Hematopoietic multipotent progenitor cell treated with erythropoietin and hydrocortisone succinate and interleukin-3 and kit ligand, for 6 days (in vitro differentiated cells): Measurements from ENCODE around the gene FOXC1.
A peak's percentile ranks its signal among the peaks of the same experiment; 100 is the strongest.

ENCODE experiments used
- DNase-seq: peaks from one replicate; pipeline ENCODE4 v3.0.0-alpha.2; 2015

The FOXC1 gene

GRCh38 chr6:1624851-1625781, 15.4 kb downstream of the FOXC1 start:
- peak; percentile 20 for DNase-seq

DNA sequence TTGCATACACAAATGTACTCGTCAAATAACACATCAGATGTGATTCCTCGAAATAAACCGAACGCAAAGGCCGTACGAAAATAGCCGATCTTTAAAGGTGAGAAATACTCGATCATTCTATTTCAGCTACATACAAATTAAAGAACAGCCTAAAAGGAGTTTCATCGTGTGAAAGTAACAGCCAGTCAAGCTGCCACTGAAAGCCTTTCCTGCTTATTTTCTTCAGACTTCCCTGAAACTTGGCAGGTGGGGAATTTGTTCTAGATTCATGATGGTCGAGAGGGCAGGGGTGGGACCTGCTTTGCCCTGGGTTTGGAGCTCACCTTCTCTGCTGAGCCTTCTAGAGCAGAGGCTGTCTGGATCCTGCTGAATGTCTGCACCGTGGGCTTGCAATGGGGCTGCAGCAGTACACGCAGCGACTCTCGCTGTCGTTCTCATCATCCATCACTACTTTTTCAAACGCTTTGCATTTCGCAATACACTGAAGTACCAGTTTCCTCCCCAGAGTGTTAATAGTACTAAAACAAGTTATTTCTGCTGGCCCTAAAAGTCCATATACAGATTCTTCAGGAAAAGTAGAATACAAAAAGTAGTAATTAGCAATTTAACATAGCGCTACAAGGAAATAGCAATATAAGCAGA, 16.2 kb downstream of the FOXC1 start:
- DNase-seq, result no peak

DNA sequence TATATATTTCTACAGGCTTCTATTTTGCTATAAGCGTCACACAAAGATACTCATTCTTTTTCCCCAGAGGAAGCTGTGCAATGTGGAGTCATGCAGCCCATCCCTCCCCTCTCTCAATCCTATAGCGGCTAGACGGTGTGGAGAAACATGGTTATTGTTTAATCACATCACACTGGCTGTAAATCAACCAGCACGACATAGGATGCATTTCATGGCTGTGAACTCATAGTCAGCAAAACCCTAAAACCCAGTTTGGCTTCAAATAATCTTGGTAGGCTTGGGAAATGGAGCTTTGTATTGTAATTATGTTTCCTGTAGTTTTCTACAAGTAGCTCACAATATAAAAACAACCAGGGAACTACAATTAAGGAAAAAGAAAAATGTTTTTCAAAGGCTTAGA, 16.8 kb downstream of the FOXC1 start:
- DNase-seq, result no peak

- DNase-seq, result no peak
Measured at GRCh38 chr6:1627827-1628560, 18.3 kb downstream of the FOXC1 start.

GRCh38 chr6:1629316-1629715, 19.6 kb downstream of the FOXC1 start:
- no peak for DNase-seq

DNA sequence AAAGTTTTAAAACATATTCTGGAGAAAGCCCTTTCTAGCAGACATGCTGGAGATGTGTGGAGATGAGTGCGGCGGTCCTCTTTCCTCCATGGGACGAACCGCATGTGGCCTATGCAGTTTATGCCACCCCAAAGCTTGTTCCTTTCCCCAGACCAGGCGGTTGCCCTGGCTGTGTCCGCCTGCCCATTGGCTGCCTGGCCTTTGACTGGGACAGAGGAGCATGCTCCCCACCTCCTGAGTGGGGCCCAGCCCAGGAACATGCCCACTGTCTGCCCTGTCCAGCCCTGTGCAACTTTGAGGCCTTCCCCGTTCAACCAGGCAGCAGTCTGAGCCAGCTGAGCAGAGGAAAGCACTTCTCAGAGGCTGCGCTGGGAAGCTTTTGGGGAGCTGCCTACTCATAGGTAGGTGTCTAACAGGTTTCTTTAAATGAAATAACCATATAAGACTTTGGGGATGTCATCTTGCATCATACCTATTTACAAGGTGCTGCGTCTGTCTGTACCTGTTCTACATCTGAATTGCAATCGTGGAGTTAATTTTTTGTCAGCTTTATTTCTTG, 20.6 kb downstream of the FOXC1 start:
- DNase-seq, result no peak

- DNase-seq, result no peak
Measured at GRCh38 chr6:1630771-1631217, 21.1 kb downstream of the FOXC1 start.

DNA sequence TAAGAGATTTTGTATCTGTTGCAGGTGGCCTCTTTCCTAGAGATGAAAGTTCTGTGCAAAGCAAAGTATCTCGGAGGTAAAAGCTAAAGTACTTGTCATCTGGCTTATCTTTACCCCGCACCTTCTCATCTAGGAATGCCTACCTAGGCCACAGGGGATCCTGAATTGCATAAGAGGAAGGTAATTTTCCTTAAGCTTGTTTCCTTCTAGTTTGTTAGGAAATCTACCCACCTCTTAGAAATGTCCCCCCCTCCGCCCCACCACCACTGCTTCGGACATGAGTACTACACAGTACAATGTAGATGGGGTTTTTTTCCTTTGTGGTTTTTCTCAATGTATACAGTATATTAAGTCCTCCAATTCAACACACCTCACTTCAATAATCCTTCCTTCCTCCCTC, 21.5 kb downstream of the FOXC1 start:
- DNase-seq, result no peak

DNA sequence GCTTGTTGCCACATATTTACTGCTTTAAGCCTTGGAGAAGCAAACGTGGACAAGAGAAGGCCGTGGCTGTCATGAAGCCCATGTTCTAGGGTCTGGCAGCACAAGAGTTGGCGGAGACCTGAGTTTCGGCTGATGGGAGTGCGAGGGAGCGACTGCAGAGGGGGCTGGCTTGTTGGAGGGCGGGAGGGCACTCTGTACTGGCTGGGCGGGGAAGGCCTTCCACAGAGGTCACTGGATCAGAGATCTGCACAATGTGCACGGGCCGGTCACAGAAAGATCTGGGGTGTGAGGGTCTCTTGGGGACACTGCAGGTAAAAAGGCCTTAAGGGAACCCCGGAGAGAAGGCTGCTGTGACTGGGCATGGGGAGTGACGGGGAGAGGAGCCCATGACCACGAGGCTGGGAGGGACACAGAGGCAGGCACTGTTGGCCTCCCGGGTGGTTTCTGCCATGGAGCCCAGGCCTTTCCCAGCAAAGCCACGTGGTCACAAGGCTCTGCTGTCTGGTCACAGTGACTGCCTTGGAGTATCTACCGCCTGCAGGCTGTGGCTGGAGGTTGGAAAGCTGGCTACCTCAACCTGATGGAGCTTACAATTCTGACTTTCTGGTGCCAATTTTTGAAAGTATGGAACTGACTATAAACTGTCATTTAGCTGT, 23.8 kb downstream of the FOXC1 start:
- DNase-seq, result no peak

DNA sequence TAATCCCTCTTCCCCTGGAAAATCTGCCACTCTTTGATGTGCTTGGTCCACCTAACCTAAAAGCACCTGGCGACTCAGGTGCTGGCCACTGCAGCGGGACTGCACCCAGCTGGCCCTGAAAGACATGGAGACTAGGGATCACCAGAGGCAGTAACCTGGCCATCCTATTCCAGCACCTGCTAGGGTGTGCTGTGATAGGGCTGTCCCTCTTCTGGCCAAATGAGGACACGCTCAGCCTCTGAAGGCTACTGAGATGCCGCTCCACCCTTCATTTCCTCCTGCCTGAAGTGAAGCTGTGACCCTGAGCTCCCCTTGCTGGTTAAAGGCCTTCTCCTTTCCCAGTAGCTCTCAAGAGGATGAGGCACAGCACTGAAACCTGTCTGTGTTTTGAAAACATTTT, 24.4 kb downstream of the FOXC1 start:
- DNase-seq, result no peak

- no peak for DNase-seq
Measured at GRCh38 chr6:1635305-1636010, 25.7 kb downstream of the FOXC1 start.

DNA sequence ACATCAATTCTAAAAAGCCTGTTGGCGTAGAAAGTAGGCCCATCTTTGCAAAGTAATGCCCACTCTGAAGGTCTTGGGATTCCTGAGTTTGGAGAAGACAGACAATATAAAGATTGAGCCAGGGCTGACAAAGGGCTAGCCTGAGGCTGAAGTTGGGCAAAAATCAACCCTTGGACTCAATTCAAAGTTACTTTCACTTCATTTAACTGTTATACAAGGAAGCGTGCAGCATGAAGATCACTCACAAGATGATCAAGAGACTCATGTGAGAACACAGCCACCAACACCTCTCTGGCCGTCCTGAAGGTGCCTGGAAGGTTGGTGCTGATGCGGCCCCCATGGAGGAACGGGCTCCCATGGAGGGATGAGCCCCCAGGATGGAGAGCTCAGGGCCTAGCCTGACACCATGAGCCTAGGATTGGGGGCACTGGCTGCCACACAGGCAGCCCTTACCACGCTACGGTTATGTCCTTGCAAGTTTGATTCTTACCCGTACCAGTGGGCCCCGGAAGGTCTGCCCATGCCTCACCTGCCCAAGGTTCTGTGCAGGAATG, 26.6 kb downstream of the FOXC1 start:
- DNase-seq, result no peak

GRCh38 chr6:1636971-1637871, 27.5 kb downstream of the FOXC1 start:
- no peak for DNase-seq

GRCh38 chr6:1639430-1639829, 29.7 kb downstream of the FOXC1 start:
- no peak for DNase-seq

- DNase-seq, result no peak
Measured at GRCh38 chr6:1640476-1640875, 30.8 kb downstream of the FOXC1 start.

DNA sequence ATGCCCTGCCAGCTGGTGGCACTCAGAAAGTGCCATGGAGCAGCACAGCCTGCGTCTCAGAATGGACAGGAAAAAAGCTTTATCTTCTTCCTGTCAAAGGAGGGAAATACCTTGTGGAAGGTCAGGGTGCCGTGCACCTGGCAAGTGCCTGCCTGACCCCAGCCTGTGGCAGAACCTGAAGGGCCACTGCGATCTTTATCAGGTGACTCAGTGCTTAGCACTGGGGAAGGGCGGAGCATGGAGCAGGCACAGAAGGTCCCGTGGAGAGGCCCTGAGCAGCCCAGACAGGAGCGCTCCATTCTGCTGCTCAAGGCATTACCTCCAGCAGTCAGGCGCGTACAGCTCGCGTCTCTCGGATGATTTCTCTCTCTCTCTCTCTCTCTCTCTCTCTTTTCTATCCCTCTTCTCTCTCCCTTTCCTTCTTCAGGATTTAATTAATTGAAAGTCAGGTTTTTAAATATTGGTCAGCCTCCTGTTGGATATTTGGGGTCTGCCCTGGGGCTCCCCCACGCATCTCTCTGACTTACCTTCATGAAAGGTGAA, 31.7 kb downstream of the FOXC1 start:
- no peak for DNase-seq

GRCh38 chr6:1643111-1643510, 33.4 kb downstream of the FOXC1 start:
- DNase-seq, result no peak

- DNase-seq, result no peak
Measured at GRCh38 chr6:1643830-1644445, 34.2 kb downstream of the FOXC1 start.

DNA sequence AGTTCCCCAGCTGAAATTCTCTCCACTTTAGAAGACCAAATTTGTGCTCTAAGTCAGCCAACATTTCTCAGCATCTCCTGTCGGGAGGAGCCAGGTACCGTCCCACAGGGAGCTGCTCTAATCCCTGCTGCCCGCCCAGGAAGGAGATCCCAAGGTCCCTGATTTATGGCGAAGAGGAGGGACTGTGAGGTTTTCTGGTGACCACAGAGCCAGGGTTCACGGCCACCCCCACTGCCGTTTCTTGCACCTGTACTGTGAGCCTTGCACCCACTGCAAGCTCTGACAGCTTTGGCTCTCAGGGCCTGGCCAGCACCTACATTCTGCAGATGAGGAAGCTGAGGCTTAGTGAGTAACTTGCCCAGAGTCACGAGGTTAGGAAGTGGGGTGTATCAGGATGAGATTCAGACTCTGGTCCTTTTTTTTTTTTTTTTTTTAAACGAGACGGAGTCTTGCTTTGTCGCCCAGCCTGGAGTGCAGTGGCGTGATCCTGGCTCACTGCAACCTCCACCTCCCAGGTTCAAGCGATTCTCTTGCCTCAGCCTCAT, 34.9 kb downstream of the FOXC1 start:
- DNase-seq, result no peak
